OCI-LY7 (cell line): ENCODE measurements around the gene PPIP5K2.

Source experiments
- EZH2phosphoT487 ChIP-seq: fragments of 200-600 bp; sonication (generic); IDR thresholded peaks from 2 replicates; pipeline ENCODE4 v1.6.1; 2018; ENCODE audit warnings: low read depth, borderline replicate concordance, mild to moderate bottlenecking, mixed run types, antibody characterized with exemption, low read length, moderate library complexity, mixed read lengths
- TF ChIP-seq, protein P1 (sequence below): fragments of 200-600 bp; sonication (generic); conservative IDR thresholded peaks from 2 replicates; pipeline ENCODE4 v1.5.1; 2014; ENCODE audit warnings: mild to moderate bottlenecking, antibody characterized with exemption, low read length, moderate library complexity, mixed read lengths

DNA sequence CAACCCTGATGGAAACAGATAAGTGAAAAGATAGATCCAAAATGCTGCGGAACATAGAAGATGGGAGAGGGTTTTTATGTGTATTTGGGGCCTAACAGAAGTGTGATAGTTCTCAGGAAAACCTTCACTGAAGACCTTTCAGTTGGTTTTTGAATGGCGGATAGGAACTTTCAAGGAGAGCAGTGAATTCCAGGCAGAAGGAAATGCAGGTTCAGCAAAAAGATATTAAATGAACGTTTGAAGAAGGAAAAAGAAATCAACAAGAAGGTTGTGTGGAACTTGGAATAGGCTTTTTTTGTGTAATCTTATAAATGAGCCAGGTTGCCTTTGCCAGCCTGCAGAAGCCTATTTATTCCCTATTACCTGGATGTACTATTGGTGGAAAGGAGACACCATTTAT lies 2.1 kb downstream of the PPIP5K2 start:
- TF ChIP-seq, protein P1, sequence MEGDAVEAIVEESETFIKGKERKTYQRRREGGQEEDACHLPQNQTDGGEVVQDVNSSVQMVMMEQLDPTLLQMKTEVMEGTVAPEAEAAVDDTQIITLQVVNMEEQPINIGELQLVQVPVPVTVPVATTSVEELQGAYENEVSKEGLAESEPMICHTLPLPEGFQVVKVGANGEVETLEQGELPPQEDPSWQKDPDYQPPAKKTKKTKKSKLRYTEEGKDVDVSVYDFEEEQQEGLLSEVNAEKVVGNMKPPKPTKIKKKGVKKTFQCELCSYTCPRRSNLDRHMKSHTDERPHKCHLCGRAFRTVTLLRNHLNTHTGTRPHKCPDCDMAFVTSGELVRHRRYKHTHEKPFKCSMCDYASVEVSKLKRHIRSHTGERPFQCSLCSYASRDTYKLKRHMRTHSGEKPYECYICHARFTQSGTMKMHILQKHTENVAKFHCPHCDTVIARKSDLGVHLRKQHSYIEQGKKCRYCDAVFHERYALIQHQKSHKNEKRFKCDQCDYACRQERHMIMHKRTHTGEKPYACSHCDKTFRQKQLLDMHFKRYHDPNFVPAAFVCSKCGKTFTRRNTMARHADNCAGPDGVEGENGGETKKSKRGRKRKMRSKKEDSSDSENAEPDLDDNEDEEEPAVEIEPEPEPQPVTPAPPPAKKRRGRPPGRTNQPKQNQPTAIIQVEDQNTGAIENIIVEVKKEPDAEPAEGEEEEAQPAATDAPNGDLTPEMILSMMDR: no peak
- no peak for TF ChIP-seq EZH2phosphoT487
